Body of pancreas (tissue), 4 donors: ENCODE measurements around the gene AGRN. TPM values are rescaled to one million over a fixed set of nuclear protein-coding genes. Genes with fewer than 3 reads are reported as not detected.

Source experiments
- ATAC-seq: fragments of 150-250 bp; one replicate; pipeline ENCODE4 v1.9.1; 2016
- DNase-seq, 4 donors: peaks; one replicate each; pipeline ENCODE4 v3.0.0-alpha.2; 2019
- H3K27ac ChIP-seq, 4 donors: fragments of 200-600 bp; sonication (generic); 1 replicate in 3 of 4; 2 replicates in 1 of 4; pipeline versions ENCODE4 v1.5.1 to v1.6.1; 2016 to 2019; ENCODE audit warnings: mild to moderate bottlenecking in 1 of 4, mixed read lengths in 1 of 4, moderate library complexity in 1 of 4
- H3K27me3 ChIP-seq, 2 donors: fragments of 200-600 bp; sonication (generic); one replicate each; pipeline ENCODE4 v1.6.0; 2016; ENCODE audit warnings: mild to moderate bottlenecking in 1 of 2
- H3K36me3 ChIP-seq, 2 donors: fragments of 200-600 bp; sonication (generic); replicated peaks in 1 of 2; 2 replicates each; pipeline ENCODE4 v1.5.1; 2016; ENCODE audit warnings: low read depth in 2 of 2; ENCODE audit not compliant: insufficient read depth in 1 of 2
- H3K4me1 ChIP-seq: fragments of 200-600 bp; sonication (generic); one replicate; pipeline ENCODE4 v1.6.0; 2016
- H3K4me3 ChIP-seq, 2 donors: fragments of 200-600 bp; sonication (generic); 1 replicate in 1 of 2; 2 replicates in 1 of 2; pipeline ENCODE4 v1.5.1; 2016 to 2019
- H3K9me3 ChIP-seq, 3 donors: fragments of 200-600 bp; sonication (generic); 1 replicate in 2 of 3; 2 replicates in 1 of 3; pipeline ENCODE4 v1.5.1; 2016
- CTCF ChIP-seq, 7 experiments: fragments of 450-650 bp in 4 of 7; fragments of 200-600 bp in 3 of 7; sonication (generic) in 3 of 7; IDR thresholded peaks; one replicate each; pipeline ENCODE4 v1.5.1; 2016 to 2019; ENCODE audit warnings: antibody characterized with exemption in 7 of 7
- POLR2A ChIP-seq, 3 donors: fragments of 450-650 bp; IDR thresholded peaks; one replicate each; pipeline ENCODE4 v1.6.1; 2016; ENCODE audit warnings: antibody characterized with exemption in 3 of 3, mild to moderate bottlenecking in 2 of 3
- WGBS, 2 donors: methylation state at CpG; one replicate each; pipeline ENCODE4 v1.1.5; 2017; 5-methylcytosine and 5-hydroxymethylcytosine counted together
- intact Hi-C: fragments of 100-400 bp; cut with DNase I; formaldehyde crosslinking; loops from one replicate; pipeline ENCODE4 v1.15.1; 2023
- total RNA-seq, 2 donors: library from RNA; depleted of rRNA; stranded (reverse); fragments of >200 nt; gene quantifications; one replicate each; pipeline ENCODE4 v1.1.0, GENCODE V29; 2016

The AGRN gene
- total RNA-seq, 2 donors from 2014 or later = 85.1 to 241 TPM

- ATAC-seq = no peak
- Histone ChIP-seq H3K27ac (no peak overlapping the region), H3K9me3 (no peaks in the 10 kb centered on the region), H3K4me3 (no peak overlapping the region), H3K27me3 (no peaks in the 10 kb centered on the region), H3K4me1 (peaks cover 30% of the 10 kb centered on the region), H3K36me3 (no peaks in the 10 kb centered on the region)
- no peak for DNase-seq
- intact Hi-C loops = loop anchor here (10.0 kb wide), 1 partner anchor 256 kb away; no protein-coding TSS in a partner anchor
- WGBS, 2 donors = 87 to 97% methylated on average over 6 of the region's 6 CpGs
- TF ChIP-seq CTCF (IDR thresholded peaks at IDR 0.05) = no peak
- TF ChIP-seq POLR2A (IDR thresholded peaks at IDR 0.05) = no peak
Observed at GRCh38 chr1:1038694-1039093, 18.8 kb downstream of the AGRN start.

GRCh38 chr1:1039145-1039910, 19.4 kb downstream of the AGRN start:
- H3K27ac ChIP-seq = no peak overlapping the region
- DNase-seq = no peak
- TF ChIP-seq POLR2A (IDR thresholded peaks at IDR 0.05) (no peak), CTCF (IDR thresholded peaks at IDR 0.05) (no peak)
- H3K4me1 ChIP-seq = peaks cover 23% of the 10 kb centered on the region
- no peak for ATAC-seq
- H3K27me3 ChIP-seq = no peaks in the 10 kb centered on the region
- no peaks in the 10 kb centered on the region for H3K9me3 ChIP-seq
- WGBS, 2 donors = 60 to 68% methylated on average over 12 to 17 of the region's 17 CpGs
- no peak overlapping the region for H3K4me3 ChIP-seq
- intact Hi-C loops = loop anchor here (10.0 kb wide), 1 partner anchor 255 kb away; no protein-coding TSS in a partner anchor
- no peaks in the 10 kb centered on the region for H3K36me3 ChIP-seq

- TF ChIP-seq CTCF (IDR thresholded peaks at IDR 0.05) (peak in 3 of 7 experiments; percentile 6 to 30 (median 10)), POLR2A (IDR thresholded peaks at IDR 0.05) (no peak)
- H3K4me3 ChIP-seq = no peak overlapping the region
- H3K27me3 ChIP-seq = no peaks in the 10 kb centered on the region
- peak overlapping the region in 1 of 4 donors; percentile 14 for H3K27ac ChIP-seq
- ATAC-seq (peak; percentile 85), DNase-seq (peak; percentile 67 to 80 (median 74))
- no peaks in the 10 kb centered on the region for H3K36me3 ChIP-seq
- intact Hi-C loops = no loop called here
- WGBS, 2 donors = 13 to 65% methylated on average over 8 to 83 of the region's 99 CpGs
- peaks cover 23% of the 10 kb centered on the region for H3K4me1 ChIP-seq
- no peaks in the 10 kb centered on the region for H3K9me3 ChIP-seq
Observed at GRCh38 chr1:1040004-1040991, 20.4 kb downstream of the AGRN start.

- Histone ChIP-seq H3K27ac (no peak overlapping the region), H3K4me1 (peaks cover 23% of the 10 kb centered on the region), H3K9me3 (no peaks in the 10 kb centered on the region), H3K4me3 (no peak overlapping the region), H3K27me3 (no peaks in the 10 kb centered on the region), H3K36me3 (no peaks in the 10 kb centered on the region)
- ATAC-seq = no peak
- TF ChIP-seq CTCF (IDR thresholded peaks at IDR 0.05) = no peak
- no peak for TF ChIP-seq POLR2A (IDR thresholded peaks at IDR 0.05)
- WGBS, 2 donors = 73 to 90% methylated on average over 16 to 52 of the region's 60 CpGs
- intact Hi-C loops = no loop called here
- DNase-seq = no peak
Observed at GRCh38 chr1:1041092-1041523, 21.2 kb downstream of the AGRN start.
